Thyroid gland (tissue), 4 donors: ENCODE results near the gene DRG2.

Experiments
- CTCF ChIP-seq, 6 experiments: fragments of 200-600 bp in 3 of 6; fragments of 450-650 bp in 3 of 6; sonication (generic) in 3 of 6; IDR thresholded peaks; one replicate each; pipeline ENCODE4 v1.5.1; 2016 to 2019; ENCODE audit warnings: antibody characterized with exemption in 6 of 6, mild to moderate bottlenecking in 2 of 6, inconsistent platforms in 1 of 6, moderate library complexity in 1 of 6
- POLR2A ChIP-seq, 2 donors: fragments of 450-650 bp; IDR thresholded peaks; one replicate each; pipeline ENCODE4 v1.6.1; 2017; ENCODE audit warnings: antibody characterized with exemption in 2 of 2, mild to moderate bottlenecking in 2 of 2, moderate library complexity in 1 of 2

- TF ChIP-seq CTCF (IDR thresholded peaks at IDR 0.05) (no peak), POLR2A (IDR thresholded peaks at IDR 0.05) (no peak)
Observed at GRCh38 chr17:18041776-18042175, 46.0 kb upstream of the DRG2 start.
